NT2/D1 (cell line): ENCODE measurements around the gene VDAC1.

Source experiments
- SUZ12 ChIP-seq: IDR thresholded peaks from 2 replicates; pipeline ENCODE4 v1.6.1; 2011; ENCODE audit not compliant: insufficient read length, insufficient read depth; ENCODE audit errors: extremely low read depth
- YY1 ChIP-seq: IDR thresholded peaks from 2 replicates; pipeline ENCODE4 v1.6.1; 2011; ENCODE audit not compliant: insufficient read length, insufficient read depth
- ZNF274 ChIP-seq: IDR thresholded peaks from 2 replicates; pipeline ENCODE4 v1.6.1; 2011; ENCODE audit warnings: mild to moderate bottlenecking, low read depth, low read length

GRCh38 chr5:133921979-133922378 lies 82.8 kb downstream of the VDAC1 start:
- TF ChIP-seq YY1: no peak
- no peak for TF ChIP-seq ZNF274
- no peak for TF ChIP-seq SUZ12
